HG03103 (cell line): Measurements from ENCODE around the gene MCCC2.
"Not testable (repeated sequence)": the region's sequence is repeated elsewhere in the genome, so short reads cannot be mapped to it uniquely, and the experiment has no call there.

Experiments used
- ATAC-seq: cut with Tn5 transposase; IDR thresholded peaks from one replicate; pipeline ENCODE4 v1.9.1; 2021; ENCODE audit warnings: low read depth; ENCODE audit not compliant: unreplicated experiment

The MCCC2 gene

GRCh38 chr5:71658916-71659662, 71.9 kb downstream of the MCCC2 start:
- no peak for ATAC-seq

- ATAC-seq: no peak
Observed at GRCh38 chr5:71662381-71662780, 75.2 kb downstream of the MCCC2 start.

- no peak for ATAC-seq
Observed at GRCh38 chr5:71663191-71663969, 76.2 kb downstream of the MCCC2 start.

GRCh38 chr5:71664615-71665014, 77.5 kb downstream of the MCCC2 start:
- ATAC-seq: not testable (repeated sequence)

GRCh38 chr5:71666321-71666720, 79.2 kb downstream of the MCCC2 start:
- ATAC-seq: no peak

- no peak for ATAC-seq
Observed at GRCh38 chr5:71677977-71678376, 90.8 kb downstream of the MCCC2 start.

GRCh38 chr5:71679714-71680113, 92.6 kb downstream of the MCCC2 start:
- no peak for ATAC-seq

GRCh38 chr5:71680510-71680909, 93.4 kb downstream of the MCCC2 start:
- no peak for ATAC-seq

- ATAC-seq: no peak
Observed at GRCh38 chr5:71681296-71681695, 94.2 kb downstream of the MCCC2 start.

GRCh38 chr5:71684309-71684708, 97.2 kb downstream of the MCCC2 start:
- ATAC-seq: no peak

GRCh38 chr5:71693828-71694427, 106.8 kb downstream of the MCCC2 start:
- no peak for ATAC-seq

GRCh38 chr5:71695071-71695470, 107.9 kb downstream of the MCCC2 start:
- no peak for ATAC-seq

GRCh38 chr5:71695595-71695994, 108.5 kb downstream of the MCCC2 start:
- no peak for ATAC-seq

- ATAC-seq: no peak
Observed at GRCh38 chr5:71697967-71698366, 110.8 kb downstream of the MCCC2 start.

- ATAC-seq: no peak
Observed at GRCh38 chr5:71699233-71699632, 112.1 kb downstream of the MCCC2 start.

- ATAC-seq: no peak
Observed at GRCh38 chr5:71699751-71700150, 112.6 kb downstream of the MCCC2 start.

GRCh38 chr5:71700803-71701202, 113.7 kb downstream of the MCCC2 start:
- no peak for ATAC-seq

GRCh38 chr5:71701407-71701806, 114.3 kb downstream of the MCCC2 start:
- ATAC-seq: no peak

GRCh38 chr5:71703941-71704340, 116.8 kb downstream of the MCCC2 start:
- ATAC-seq: no peak

- no peak for ATAC-seq
Observed at GRCh38 chr5:71705421-71705820, 118.3 kb downstream of the MCCC2 start.

- no peak for ATAC-seq
Observed at GRCh38 chr5:71706906-71707305, 119.8 kb downstream of the MCCC2 start.
